HG02870 (cell line): ENCODE measurements around the gene TEFM.
"Not testable (repeated sequence)": the region's sequence is repeated elsewhere in the genome, so short reads cannot be mapped to it uniquely, and the experiment has no call there.

Experiments
- ATAC-seq: cut with Tn5 transposase; IDR thresholded peaks from one replicate; pipeline ENCODE4 v1.9.1; 2021; ENCODE audit warnings: mild to moderate bottlenecking, moderate library complexity; ENCODE audit not compliant: unreplicated experiment

TEFM gene, protein sequence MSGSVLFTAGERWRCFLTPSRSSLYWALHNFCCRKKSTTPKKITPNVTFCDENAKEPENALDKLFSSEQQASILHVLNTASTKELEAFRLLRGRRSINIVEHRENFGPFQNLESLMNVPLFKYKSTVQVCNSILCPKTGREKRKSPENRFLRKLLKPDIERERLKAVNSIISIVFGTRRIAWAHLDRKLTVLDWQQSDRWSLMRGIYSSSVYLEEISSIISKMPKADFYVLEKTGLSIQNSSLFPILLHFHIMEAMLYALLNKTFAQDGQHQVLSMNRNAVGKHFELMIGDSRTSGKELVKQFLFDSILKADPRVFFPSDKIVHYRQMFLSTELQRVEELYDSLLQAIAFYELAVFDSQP

DNA sequence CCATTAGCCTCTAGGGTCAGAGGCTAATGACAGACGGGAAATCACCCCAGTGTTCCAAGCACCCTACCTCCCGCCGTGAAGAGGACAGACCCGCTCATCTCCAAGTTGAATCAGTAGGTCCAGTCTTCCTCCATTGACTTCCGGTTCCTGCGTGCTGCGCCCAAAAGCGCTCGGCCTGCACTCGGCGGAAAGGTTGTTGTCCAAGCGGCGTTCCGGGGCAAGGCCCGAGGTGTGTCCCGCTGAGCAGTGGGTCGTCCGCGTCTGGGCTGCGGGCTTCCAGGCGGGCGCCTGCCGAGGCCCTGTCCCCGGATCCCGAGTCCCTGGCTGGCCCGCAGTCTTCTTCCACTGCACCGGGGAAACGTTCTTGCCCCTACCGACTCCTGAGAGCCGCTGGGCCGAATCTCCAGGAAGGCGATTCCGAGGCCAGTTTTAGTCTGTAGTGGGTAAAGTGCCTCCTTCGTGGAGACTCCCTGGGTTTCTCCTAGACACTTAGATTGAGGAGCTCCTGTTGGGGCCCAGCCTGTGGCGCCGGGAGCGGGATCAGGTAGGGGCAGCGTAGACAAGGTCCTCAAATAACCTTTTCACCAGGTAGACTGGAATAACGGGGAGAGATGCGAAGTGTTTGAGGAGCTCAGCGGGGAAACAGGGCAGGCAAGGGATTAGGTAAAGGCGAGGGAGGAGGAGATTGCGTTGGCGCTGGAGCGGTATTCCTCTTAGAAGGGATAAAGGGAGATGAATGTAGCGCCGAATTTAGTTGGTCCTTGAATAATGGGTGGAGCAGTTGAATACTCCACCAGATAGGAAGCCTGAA, at the start of gene TEFM:
TEFM (minus strand) TSS at position 138 of the 811 bp plus-strand sequence; CDS start at position 98, 40 bp downstream.
- ATAC-seq = peak; percentile 85

DNA sequence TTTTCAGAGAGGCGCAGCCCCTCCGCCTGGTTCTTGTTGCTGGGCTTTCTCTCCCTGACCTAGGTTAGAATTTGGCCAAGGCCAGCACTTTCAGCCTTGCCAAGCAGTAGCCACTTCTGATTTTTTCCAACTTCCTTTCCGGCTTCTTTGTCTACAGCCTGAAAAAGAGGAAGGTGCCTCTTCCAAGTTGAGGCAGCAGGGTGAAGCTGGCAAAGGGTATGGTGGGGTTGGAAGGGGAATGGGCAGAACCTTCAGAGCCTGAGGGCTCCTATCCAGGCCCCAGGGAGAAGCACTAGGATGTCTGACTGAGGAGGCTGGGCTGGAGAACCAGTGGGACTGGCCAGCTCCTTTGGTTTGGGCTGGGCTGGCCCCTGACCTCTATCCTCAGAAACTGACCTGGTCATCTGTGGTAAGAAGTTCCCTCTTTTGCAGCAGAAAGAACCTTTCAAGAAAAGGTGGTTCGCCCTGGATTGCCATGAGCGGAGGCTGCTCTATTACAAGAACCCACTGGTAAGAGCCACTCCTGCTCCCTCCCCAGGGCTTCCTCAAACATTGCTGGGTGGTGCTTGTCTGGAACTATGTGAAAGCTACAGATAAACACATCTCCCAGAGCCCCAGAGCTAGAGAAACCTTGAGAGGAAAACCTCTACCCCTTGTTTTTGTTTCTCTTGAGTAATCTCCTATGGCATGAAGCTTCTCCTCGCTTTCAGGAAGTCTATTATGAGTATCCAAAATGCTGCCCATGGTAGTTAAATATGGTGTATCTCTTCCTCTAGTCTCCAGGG, 48.2 kb upstream of the TEFM start:
- no peak for ATAC-seq

DNA sequence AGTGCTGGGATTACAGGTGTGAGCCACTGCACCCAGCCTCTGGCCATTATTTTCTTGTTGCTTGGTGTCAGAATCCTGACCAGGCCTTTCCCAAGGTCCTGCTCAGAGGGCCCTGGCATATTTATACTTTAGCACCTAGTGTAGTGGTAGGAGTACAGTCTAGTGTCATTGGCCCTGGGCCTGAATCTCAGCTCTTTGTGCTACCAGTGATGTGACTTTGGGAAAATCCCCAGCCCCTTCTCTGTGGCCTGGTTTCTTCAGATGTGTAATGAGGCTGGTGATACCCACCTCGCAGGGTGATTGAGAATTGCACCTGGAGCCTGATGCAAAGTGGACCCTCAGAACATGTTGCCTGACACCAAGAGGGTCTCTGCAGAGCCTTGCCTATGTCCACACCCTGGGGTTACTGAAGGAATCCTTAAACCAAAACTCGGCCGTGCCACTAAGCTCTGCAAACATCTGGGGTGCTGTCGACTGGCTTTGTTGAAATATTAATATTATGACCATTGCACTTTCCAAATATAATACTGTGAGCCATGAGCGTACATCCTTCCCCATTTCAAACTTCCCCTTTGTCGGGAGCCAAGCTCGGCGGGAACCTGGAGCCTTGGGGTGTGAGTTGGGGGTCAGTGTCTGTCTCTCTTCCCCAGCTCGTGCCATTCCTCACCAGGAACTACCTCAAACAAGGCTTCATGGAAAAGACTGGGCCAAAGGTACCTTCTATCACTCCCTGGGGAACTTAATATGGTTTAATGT, 46.8 kb upstream of the TEFM start:
- no peak for ATAC-seq

DNA sequence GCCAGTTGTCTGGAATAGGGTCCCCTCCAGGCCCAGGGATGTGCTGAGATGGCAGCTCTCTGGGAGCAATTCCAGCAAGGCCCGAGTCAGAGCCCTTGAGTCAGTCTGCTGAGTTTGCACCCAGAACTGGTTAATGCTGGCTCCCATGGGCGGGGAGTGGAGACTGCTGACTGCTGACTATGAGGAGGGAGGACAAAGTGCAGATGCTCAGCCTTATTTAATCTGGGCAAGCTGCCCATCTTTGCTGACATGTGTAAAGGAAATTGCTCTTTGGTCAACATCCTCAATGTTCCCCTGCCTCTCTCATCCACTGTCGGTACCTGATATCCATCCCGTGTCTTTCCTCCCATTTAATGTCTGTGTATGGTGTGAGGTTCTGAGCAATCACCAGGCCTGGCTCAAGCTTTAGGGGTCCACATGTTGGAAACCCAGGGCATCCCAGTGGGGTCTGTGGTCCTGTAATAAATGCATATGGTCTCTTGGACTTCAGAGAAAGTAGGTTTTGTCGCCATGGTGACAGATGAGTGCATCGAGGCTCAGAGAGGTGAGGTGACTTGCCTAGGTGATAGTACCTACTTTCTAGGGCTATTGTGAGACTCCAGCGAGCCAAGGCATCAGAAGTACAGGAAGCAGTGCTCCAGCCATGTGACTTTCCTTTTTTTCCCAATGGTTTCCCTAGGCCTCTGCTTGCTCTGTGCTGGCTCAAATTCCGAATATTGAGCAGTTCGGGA, 44.8 kb upstream of the TEFM start:
- no peak for ATAC-seq

DNA sequence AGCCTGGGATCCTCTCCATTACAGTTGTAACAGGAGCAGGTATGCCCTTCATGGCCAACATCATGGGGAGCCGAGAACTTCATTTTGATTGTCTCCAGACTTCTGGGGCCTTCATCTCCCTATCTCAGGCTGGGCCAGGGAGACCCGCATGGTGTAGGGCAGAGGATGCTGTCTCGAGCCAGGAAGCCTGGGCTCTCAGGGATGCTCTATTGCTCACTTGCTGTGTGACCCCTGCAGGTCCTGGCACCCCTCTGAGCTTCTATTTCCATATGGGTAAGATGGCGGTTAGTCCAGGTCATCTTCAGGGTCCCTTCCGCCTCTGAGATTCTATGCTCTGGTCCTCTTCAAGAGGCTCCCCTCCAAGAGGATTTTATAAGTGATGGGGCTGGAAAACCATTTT, 44.2 kb upstream of the TEFM start:
- no peak for ATAC-seq

DNA sequence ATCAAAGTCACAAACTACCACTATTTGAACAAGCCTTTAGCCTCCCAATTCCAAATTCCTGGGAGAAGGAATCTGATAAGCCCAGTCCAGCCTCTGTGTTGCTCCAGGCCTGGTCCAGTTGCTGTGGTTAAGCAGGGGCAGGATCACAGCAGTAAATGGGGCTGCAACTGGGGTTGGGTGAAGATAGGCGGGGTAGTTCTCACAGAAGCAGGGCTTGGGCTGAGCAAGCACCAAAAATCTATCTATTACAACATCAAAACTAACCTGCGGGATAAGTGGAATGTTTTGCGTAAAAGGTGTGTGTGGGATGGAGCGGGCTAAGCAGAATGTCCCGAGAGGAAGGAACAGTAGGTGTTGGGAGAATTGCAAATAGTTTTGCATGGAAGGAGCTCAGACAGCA, 41.8 kb upstream of the TEFM start:
- no peak for ATAC-seq

DNA sequence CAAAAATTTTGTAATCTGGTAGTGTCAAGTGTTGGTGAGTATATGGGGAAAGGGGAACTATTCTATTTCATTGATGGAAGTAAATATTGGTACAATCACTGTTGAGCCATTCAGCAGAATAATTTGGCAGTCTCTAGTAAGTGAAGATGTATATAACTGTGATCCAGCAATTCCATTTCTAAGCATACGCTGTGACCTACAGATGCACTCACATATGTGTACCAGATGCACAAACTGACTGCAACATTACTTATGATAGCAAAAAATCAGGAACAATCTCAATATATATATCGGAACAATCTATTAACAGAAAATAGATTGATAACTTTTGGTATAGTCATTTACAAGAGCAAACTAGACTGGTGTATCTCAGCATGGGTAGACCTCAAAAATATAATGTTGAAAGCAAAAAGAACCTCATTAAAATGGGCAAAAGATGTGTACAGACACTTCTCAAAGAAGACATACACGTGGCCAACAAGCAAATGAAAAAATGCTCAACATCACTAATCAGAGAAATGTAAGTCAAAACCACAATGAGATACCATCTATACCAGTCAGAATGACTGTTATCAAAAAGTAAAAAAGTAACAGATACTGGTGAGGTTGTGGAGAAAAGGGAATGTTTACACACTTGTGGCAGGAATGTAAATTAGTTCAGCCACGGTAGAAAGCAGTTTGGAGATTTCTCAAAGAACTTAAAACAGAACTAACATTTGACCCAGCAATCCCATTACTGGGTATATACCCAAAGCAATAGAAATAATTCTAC, 36.5 kb upstream of the TEFM start:
- ATAC-seq = no peak

DNA sequence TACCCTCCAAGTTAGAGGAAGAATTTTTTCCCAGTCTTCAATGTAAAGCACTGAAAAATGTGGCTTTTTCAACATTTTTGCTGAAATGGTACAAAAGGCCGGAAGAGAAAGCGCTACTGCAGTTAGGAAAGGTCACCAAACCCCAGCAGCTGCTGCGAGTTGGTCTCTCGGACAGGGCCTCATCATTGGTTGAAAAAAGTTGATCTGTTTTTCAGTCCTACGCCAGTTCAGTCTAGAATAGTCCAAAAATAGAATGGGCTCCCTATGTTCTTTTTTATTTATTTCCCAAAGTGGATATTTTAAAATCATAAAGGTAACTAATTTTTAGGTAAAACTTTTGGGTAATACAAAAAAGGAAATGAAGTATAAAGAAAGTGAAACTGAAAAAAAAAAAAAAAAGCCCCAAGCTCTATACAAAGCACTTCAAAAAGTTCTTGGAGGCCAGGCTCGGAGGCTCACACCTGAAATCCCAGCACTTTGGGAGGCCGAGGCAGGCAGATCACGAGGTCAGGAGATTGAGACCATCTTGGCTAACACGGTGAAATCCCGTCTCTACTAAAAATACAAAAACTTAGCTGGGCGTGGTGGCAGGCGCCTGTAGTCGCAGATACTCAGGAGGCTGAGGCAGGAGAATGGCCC, 33.1 kb upstream of the TEFM start:
- no peak for ATAC-seq

DNA sequence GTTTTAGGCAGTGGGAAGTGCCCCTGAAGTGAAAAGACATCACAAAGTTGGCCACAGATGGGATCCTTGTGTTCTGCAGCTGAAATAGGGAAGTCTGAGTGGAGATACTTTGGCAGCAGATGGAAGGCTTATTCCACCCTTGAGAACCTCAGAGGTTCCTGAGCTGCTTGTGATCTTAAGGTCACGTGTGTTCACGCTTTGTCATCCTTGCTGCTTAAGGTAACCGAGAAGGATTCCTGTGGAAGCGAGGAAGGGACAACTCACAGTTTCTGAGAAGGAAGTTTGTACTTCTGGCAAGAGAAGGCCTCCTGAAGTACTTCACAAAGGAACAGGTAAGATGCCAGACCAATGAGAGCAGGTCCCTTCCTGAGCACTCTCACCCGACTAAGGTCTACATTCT, 27.9 kb upstream of the TEFM start:
- no peak for ATAC-seq

DNA sequence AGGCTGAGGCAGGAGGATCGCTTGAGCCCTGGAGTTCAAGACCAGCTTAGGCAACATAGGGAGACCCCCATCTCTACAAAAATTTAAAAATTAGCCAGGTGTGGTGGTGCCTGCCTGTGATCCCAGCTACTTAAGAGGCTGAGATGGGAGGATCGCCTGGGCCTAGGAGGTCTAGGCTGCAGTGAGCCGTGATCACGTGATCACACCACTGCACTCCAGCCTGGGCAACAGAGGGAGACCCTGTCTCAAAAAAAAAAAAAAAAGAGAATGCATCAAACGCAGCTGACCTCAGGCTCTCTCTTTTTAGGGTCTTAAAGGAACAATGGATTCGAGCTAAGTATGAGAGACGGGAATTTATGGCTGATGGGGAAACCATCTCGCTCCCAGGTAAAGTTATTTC, 25.5 kb upstream of the TEFM start:
- ATAC-seq = not testable (repeated sequence)

DNA sequence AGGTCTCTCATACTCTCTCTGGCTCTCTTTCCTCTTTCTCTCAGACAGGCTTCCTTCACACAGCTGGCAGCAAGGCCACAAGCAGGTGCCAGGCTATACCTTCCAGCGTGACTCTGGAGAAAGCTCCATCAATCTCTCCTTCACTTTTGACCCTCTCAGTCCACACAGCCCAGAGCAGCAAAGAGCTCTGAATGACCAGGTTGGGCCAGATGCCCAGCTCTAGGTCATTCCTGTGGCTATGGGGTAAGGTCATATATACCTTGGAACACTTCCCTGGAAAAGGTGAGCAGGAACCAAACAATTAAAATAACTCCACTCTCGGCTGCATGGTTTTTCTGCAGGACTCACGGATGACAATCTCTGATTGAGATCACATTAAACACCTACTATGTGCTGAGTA, 24.5 kb upstream of the TEFM start:
- ATAC-seq = no peak

DNA sequence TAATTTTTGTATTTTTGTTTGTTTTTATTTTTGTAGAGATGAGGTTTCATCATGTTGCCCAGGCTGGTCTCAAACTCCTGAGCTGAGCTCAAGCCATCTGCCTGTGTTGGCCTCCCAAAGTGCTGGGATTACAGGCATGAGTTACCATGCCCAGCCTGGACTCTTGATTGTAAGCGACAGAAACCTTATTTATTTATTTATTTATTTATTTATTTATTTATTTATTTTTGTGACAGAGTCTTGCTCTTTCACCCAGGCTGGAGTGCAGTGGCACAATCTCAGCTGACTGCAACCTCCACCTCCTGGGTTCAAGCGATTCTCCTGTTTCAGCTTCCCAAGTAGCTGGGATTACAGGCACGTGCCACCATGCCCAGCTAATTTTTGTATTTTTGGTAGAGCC, 23.8 kb upstream of the TEFM start:
- not testable (repeated sequence) for ATAC-seq

DNA sequence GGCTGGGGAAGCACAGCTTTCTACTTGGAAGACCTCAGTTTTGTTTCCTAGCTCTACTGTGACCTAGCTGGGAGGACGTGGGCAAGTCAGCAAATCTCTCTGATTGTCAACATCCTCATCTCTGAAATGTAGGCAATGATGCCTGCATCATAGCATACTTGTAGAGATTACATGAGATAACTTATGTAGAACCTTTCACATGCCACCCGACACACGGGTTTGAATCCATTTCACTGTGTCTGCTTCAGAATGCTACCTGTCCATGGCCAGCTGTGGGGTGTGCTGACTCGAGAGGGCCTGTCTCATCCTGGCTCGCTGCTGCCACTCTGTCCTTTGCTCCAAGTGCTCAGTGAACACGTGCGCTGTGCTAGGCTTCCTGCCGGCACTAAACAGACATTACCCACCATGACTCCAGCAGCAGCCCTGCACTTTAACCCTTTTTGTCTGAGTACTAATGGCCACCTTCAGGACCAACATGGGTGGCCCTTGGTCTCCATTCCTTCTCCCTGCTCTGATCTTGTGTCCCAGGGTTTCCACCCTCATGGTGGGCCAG, 23.1 kb upstream of the TEFM start:
- ATAC-seq = no peak

DNA sequence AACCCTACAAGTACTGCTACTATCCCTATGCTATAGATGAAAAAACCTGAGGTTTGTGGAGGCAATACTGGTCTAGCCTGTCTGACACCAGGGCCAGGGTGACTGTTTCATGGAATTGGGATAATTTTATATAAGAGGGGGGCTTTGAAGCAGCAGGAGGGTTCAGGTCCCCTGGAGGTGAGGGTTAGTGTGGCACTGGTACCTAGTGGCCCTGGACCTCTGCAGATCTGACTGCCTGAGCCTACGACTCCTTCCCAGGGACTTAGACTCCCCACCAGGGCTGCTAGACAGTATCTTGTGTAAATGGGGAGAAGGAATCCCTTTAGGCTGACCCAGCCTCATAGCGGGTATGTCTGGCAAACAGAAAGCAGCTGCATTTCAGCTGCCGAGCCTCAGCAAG, 22.5 kb upstream of the TEFM start:
- no peak for ATAC-seq

DNA sequence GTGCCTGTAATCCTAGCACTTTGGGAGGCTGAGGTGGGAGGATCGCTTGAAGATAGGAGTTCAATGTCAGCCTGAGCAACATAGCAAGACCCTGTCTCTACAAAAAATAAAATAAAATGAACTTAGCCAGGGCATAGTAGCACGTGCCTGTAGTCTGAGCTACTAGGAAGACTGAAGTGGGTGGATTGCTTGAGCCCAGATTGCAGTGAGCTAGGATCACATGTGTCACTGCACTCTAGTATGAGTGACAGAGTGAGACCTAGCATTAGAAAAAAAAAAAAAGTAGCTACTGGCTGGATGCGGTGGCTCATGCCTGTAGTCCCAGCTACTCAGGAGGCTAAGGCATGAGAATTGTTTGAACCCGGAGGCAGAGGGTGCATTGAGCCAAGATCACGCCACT, 21.7 kb upstream of the TEFM start:
- no peak for ATAC-seq

DNA sequence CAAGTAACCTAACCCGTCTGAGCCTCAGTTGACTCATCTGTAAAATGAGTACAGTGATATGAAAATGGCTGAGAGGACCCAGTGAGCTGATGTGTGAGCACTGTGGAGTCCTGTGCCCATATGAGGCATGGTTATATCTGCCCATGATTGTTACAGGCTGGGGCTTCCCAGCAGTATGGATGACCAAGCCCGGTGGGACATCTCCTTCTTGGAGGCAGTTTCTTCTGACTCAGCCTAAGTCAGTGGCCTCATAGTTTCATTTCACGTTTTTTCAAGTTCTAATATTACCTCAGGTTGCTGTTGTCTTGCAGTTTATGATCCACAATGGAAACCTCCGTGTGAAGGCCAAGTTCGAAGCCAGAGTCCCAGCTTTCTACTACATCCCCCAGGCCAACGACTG, 20.5 kb upstream of the TEFM start:
- no peak for ATAC-seq

DNA sequence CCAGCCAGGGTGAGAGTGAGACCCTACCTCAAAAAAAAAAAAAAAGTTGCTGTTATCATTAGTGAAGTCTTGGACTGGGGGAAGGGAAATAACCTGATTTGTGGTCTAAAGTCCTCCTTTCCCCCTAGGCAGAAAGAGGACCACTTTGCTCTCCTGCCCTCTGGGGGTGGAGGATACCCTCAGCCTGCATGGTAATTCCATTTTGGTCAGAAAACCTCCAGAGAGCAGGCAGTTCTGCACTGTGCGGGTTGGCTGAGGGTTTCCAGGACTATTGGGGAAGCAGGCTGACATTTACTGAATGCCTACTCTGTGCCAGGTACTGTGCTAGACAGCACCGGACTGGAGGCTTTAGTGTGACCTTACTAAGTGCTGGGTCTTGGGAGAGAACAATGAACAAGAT, 18.3 kb upstream of the TEFM start:
- no peak for ATAC-seq

DNA sequence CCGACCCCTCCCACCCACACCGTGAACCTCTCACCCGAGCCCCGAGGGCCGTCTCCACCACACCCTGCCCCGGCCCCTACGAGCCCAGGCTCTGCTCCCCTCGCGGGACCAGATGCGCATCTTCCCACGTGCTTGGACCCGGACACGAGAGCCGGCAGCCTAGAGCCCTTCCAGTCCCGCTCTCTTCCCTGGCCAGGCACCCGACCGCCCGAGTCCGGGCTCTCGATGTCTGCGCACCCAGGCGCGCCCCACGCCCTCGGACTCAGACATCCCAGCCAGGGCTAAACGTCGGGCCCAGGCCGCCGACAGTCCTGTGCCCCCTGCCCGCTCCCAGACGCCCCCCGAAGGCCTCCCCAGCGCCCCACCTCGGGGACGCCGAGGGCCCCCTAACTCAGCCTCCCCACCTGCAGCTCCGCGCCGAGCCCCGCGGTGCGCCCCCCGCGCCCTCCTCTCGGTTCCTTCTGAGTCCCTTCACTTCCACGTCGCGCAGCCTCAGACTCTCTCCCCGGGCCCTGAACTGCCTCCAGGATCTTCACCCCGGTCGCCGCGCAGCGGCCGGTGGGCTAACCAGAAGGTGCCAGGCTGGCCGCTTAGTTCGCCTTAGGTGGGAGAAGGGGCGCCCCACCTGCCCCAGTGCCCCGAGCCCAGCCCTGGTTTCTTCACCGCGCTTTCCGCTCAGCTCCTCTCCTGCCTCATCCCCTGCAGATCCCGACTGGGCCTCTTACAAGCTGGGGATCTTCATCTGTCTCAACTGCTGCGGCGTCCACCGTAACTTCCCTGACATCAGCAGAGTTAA, 16.4 kb upstream of the TEFM start:
- ATAC-seq = no peak
